GM21423 (cell line): ENCODE results near the gene CHD9.

Experiments used
- ATAC-seq: cut with Tn5 transposase; IDR thresholded peaks from one replicate; pipeline ENCODE4 v1.9.1; 2021; ENCODE audit warnings: mild to moderate bottlenecking, moderate library complexity; ENCODE audit not compliant: unreplicated experiment

CHD9 gene

DNA sequence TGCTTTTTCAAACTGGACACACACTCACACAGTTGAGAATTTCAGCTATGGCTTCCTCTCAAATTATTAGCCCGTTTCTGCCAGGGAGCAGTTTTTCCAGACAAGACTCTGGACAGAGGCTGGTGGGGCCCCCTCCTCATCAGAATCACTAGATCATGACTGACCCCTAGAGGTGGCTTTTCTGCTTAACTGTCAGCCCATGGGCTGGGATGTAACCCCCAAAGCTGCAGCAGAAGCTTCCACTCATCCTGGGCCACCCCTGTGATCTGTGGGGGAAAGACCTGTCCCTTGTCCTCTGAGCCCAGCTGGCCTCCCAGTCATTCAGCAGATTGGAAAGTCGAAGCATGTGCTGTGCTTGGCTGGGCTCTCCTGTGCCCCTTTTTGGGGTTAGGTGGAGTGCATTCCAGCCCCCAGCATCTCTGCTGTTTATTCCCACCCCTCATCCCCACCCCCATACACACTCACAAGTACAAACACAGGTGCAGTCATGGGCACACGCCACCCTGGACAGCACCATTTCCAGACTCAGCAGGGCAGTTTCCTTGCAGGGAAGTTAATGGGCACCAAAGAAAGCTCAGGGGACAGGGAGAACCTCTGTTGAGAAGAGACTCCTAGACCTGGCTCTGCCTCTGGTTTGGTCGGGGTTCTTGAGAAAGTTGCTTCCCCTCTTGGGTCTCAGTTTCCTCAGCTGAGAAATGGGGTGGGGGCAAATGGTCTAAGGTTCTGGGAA lies 301.9 kb downstream of the CHD9 start:
- ATAC-seq = no peak

DNA sequence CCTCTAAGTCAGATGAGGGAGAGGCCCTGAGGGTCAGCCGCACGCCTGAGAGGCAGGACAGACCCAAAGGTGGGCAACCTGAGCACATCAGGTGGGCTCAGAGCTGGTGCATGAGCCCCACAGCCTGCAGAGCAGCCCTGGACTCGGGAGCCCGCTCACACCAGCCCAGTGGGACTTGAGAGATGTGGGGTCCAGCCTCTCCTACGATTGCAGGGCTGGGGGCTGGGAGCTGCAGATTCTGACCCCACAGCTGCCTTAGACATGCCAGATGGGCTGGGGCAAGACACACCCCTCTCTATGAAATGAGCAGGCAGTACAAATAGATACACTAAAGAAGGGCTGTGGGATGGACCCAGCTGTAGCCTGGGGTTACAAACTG lies 302.4 kb downstream of the CHD9 start:
- no peak for ATAC-seq

DNA sequence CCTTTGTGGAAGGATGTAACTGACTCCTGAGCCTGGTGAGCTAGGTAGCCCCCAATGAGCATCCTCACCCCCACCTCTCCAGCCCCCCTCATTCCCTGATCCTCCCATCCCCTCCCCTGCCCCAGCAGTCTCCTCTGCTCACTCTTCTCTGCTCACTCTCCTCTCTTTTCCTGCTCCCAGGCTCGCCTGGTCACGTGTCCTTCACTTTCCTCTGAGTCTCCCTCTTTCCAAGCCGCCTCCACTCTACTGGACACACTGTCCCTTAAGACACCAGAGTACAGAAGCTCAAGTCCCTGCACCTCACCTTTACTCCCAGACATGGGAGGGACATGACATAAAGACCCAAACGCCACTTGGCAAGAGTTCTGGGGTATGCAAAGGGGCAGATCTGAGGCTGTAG lies 303.2 kb downstream of the CHD9 start:
- no peak for ATAC-seq

DNA sequence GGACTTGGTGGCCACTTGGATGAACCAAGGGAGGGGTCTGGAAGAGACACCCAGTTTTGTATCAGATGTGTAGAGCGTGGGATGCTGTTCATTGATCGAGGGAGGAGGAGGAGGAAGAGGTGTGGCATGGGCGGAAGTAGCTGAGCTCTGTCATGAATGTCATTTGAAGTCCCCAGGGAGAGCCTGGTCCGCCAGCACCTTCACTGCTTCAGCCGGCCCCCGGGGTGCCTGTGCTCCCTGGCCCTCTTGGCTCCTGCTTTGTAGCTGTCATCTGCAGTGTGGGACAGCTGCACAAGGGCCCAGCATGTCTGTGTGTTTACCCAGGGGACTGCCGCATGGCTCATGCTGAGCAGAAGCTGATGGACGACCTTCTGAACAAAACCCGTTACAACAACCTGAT lies 304.1 kb downstream of the CHD9 start:
- ATAC-seq = no peak

DNA sequence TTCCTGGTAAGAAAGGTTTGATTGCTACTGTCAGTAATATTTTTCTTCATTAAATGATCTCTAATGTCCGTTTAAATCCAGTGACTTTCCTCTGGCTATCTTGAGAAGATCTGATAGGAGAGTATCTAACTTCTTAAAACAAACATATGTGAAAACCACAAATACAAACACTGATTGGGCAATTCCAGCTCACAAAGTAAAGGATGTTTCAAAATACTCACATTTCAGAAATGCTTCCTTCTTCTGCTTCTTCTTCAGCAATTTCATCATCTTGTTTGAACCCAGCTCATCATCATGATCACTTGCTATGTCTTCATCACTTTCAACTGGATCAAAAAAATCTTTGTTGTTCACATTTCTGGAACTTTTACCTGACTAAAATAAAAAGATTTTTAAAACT lies 315.1 kb downstream of the CHD9 start:
- ATAC-seq = no peak

DNA sequence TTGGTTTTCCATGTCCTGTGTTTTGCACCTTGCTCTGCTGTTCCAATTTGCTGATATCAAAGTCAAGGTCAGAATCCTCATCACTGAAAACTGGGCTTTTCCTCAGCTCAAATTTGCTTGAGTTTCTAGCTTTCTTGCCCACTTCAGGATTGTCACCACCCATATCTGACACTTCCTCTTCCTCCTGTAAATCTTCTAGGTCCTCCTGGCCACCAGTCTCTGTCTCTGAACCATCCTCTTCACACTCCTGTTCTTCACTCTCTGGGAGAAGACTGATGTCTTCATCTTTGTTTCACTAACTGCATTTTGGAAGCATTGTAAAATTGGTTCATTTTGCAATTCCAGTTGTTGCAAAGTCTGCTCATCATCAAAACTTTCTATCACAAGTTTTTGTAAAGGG lies 316.0 kb downstream of the CHD9 start:
- no peak for ATAC-seq

DNA sequence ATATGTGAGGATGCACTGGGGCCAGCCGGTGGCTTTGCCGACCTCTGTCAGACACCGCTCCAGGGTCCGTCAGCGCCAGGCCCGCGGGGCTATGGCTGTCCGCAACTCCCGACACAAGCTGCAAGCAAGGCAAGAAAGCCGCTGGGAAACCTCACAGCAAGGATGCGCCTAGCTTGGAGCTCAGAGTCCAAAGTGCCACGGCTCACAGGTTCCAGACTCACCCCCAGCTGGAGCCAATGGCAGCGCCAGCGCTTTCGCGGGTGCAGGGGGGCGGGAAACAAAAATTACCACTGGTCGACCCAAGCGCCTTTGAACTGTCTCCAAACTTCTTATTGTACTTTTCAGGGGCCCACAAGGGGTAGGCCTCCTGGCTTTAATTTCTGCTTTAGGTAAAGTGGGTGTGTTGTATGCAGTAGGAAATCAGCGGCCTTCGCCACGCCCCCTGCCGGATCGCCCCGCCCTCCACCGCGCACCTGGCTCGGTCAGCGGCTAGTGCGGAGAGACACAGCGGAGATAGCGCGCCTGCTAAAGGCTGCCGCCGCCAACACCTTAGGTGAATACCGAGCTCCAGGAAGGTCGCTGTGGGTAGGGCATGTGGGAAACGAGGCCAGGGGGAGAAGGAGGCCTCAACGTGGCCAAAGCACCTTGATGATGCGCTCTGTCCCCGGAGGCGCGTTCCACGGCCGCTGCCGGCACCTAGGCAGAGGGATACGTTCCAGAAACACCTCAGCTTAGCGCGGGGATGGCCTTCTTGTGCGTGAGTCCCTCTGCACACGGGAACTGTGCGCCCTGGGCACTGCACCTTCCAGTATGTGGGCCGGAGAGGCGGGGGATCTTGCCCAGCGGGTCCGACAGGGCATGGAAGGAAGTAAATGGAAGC lies 318.4 kb downstream of the CHD9 start:
- ATAC-seq = no peak

DNA sequence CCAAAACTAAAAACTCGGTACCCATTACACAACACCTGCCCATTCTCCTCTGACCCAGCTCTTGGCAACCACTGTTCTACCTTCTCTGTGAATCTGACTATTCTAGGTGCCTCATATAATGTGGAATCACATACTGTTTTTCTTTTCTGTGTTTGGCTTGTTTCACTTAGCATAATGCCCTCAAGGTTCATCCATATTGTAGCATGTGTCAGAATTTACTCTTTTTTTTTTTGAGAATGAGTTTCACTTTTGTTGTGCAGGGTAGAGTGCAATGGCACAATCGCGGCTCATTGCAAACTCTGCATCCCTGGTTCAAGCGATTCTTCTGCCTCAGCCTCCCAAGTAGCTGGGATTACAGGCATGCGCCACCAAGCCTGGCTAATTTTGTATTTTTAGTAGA lies 320.0 kb downstream of the CHD9 start:
- ATAC-seq = no peak

DNA sequence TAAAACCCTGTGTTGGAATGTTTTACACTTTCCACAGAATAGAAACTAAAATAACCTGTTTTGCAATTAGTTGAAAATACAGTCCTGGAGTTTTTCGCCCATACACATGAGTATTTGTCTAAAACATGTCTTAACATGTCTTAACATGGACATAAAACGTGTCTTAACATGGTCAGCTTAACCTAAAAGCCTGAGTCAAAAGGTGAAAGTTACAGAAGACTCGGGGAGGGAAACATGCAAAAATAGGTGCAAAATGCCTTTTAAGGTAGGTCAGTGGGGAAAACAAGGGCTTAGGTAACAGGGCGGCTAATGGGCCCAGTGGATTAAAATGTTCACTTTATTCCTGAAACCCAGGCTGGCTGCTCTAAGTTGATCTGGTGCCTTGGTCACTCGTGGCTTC lies 323.3 kb downstream of the CHD9 start:
- no peak for ATAC-seq
